PC-3 (cell line): ENCODE data around the gene GJB4. TPM values are rescaled to one million over a fixed set of nuclear protein-coding genes. Genes with fewer than 3 reads are reported as not detected.
"Not testable (repeated sequence)": the region's sequence is repeated elsewhere in the genome, so short reads cannot be mapped to it uniquely, and the experiment has no call there.

ENCODE experiments used
- ATAC-seq: fragments of 200-7000 bp; cut with Tn5 transposase; 2 replicates; pipeline ENCODE4 v1.9.1; 2020; ENCODE audit warnings: mild to moderate bottlenecking, moderate library complexity
- BruUV-seq: library from RNA; stranded (reverse); fragments of 400-500 nt; replicated peaks from 2 replicates; lab custom pipeline; 2021; lab: Mats Ljungman, UMichigan
- CTCF ChIA-PET: fragments of 300-600 bp; sonication (Branson Sonifier 250); formaldehyde crosslinking; loops from one replicate; lab custom pipeline; 2022; ENCODE audit warnings: antibody characterized with exemption; lab: Charles Lee
- POLR2A ChIA-PET: fragments of 300-600 bp; sonication (Branson Sonifier 250); formaldehyde crosslinking; loops from one replicate; lab custom pipeline; 2022; ENCODE audit warnings: antibody characterized with exemption; ENCODE audit not compliant: unreplicated experiment; lab: Charles Lee
- DNase-seq: peaks from one replicate; pipeline ENCODE4 v3.0.0-alpha.2; 2015
- H2AFZ ChIP-seq: fragments of 300-600 bp; sonication (generic); 2 replicates; pipeline ENCODE4 v1.6.0; 2016; ENCODE audit warnings: antibody characterized with exemption, low read length
- H3F3A ChIP-seq: fragments of 300-600 bp; sonication (generic); one replicate; pipeline ENCODE4 v1.6.0; 2017; ENCODE audit warnings: antibody characterized with exemption, low read length, control low read depth, mild to moderate bottlenecking; ENCODE audit not compliant: unreplicated experiment
- H3K27ac ChIP-seq: fragments of 300-600 bp; sonication (generic); 2 replicates; pipeline ENCODE4 v1.5.1; 2016; ENCODE audit warnings: mild to moderate bottlenecking, low read length
- H3K27me3 ChIP-seq: fragments of 300-600 bp; sonication (generic); 2 replicates; pipeline ENCODE4 v1.6.1; 2016; ENCODE audit warnings: low read length, mixed read lengths
- H3K36me3 ChIP-seq: fragments of 300-600 bp; sonication (generic); 2 replicates; pipeline ENCODE4 v1.6.1; 2016; ENCODE audit warnings: low read depth, mixed run types, low read length, mixed read lengths
- H3K4me1 ChIP-seq: fragments of 300-600 bp; sonication (generic); 2 replicates; pipeline ENCODE4 v1.5.1; 2016; ENCODE audit warnings: low read length; ENCODE audit not compliant: insufficient read depth
- H3K4me2 ChIP-seq: fragments of 300-600 bp; sonication (generic); 2 replicates; pipeline ENCODE4 v1.6.0; 2016; ENCODE audit warnings: low read length
- H3K4me3 ChIP-seq: fragments of 300-600 bp; sonication (generic); 2 replicates; pipeline ENCODE4 v1.5.1; 2016; ENCODE audit warnings: mild to moderate bottlenecking, low read length, mixed read lengths
- H3K79me2 ChIP-seq: fragments of 300-600 bp; sonication (generic); 2 replicates; pipeline ENCODE4 v1.6.1; 2017; ENCODE audit warnings: low read length, mixed read lengths
- H3K9ac ChIP-seq: fragments of 300-600 bp; sonication (generic); 2 replicates; pipeline ENCODE4 v1.6.0; 2016; ENCODE audit warnings: mild to moderate bottlenecking, low read length
- H3K9me2 ChIP-seq: fragments of 300-600 bp; sonication (generic); replicated peaks from 2 replicates; pipeline ENCODE4 v1.6.1; 2016; ENCODE audit warnings: mixed run types, low read length, mixed read lengths
- H3K9me3 ChIP-seq: fragments of 300-600 bp; sonication (generic); 2 replicates; pipeline ENCODE4 v1.6.1; 2016; ENCODE audit warnings: low read length, mixed read lengths
- H4K20me1 ChIP-seq: fragments of 300-600 bp; sonication (generic); 2 replicates; pipeline ENCODE4 v1.6.1; 2016; ENCODE audit warnings: low read length, mixed read lengths
- CTCF ChIP-seq: fragments of 300-600 bp; sonication (generic); conservative IDR thresholded peaks from 2 replicates; pipeline ENCODE4 v1.5.1; 2017; ENCODE audit warnings: antibody characterized with exemption, low read depth, mild to moderate bottlenecking, low read length
- EZH2 ChIP-seq: fragments of 300-600 bp; sonication (generic); IDR thresholded peaks from one replicate; pipeline ENCODE4 v1.6.1; 2017; ENCODE audit warnings: antibody characterized with exemption, mild to moderate bottlenecking, low read length; ENCODE audit not compliant: unreplicated experiment
- EZH2phosphoT487 ChIP-seq: fragments of 300-600 bp; sonication (generic); IDR thresholded peaks from 2 replicates; pipeline ENCODE4 v1.6.1; 2018; ENCODE audit warnings: mild to moderate bottlenecking, antibody characterized with exemption, low read length, borderline replicate concordance
- intact Hi-C: fragments of 100-400 bp; cut with micrococcal nuclease; formaldehyde crosslinking; loops from 2 replicates; pipeline ENCODE4 v1.9.0; 2023
- total RNA-seq: library from RNA; depleted of rRNA; stranded (reverse); fragments of >200 nt; gene quantifications from 2 replicates; pipeline ENCODE4 v1.2.3, GENCODE V29; 2014; rRNA removed

GJB4 gene
- total RNA-seq, 1 experiment from 2014 or later = not detected

GRCh38 chr1:34808051-34808810 is 48.7 kb downstream of the GJB4 start:
- Histone ChIP-seq H3K27ac (no peak overlapping the region), H3K9me2 (no peaks in the 10 kb centered on the region), H3K9me3 (no peaks in the 10 kb centered on the region), H3K9ac (no peak overlapping the region), H4K20me1 (no peaks in the 10 kb centered on the region), H2AFZ (no peak overlapping the region), H3K79me2 (no peaks in the 10 kb centered on the region), H3K4me2 (no peak overlapping the region), H3K36me3 (no peaks in the 10 kb centered on the region), H3K27me3 (no peaks in the 10 kb centered on the region), H3F3A (no peaks in the 10 kb centered on the region), H3K4me1 (0 out of 2 replicates have a peak, but pooled peaks cover 7% of the 10 kb centered on the region), H3K4me3 (no peak overlapping the region)
- no peak for TF ChIP-seq EZH2
- no peak for TF ChIP-seq CTCF
- TF ChIP-seq EZH2phosphoT487 = no peak
- no TSS peak for BruUV-seq
- ChIA-PET POLR2A (no interaction called here), CTCF (no interaction called here)
- intact Hi-C loops = no loop called here
- DNase-seq = no peak
- ATAC-seq = no peak

GRCh38 chr1:34810781-34811180 is 51.2 kb downstream of the GJB4 start:
- H3K9me2 ChIP-seq, H3F3A ChIP-seq, H3K9me3 ChIP-seq, H3K27ac ChIP-seq, DNase-seq, intact Hi-C loops, CTCF ChIA-PET, H3K79me2 ChIP-seq, ATAC-seq, BruUV-seq, H4K20me1 ChIP-seq, POLR2A ChIA-PET, H2AFZ ChIP-seq, H3K27me3 ChIP-seq, H3K4me1 ChIP-seq, H3K4me3 ChIP-seq, H3K4me2 ChIP-seq, H3K9ac ChIP-seq, H3K36me3 ChIP-seq: not testable (repeated sequence)

Other genes with a start within 250 kb of the GJB4 start
- 7.2 and 8.1 TPM in 2 replicates for gene GJB5, start 4.7 kb upstream of the GJB4 start, total RNA-seq
- gene GJB3, start 21.5 kb downstream of the GJB4 start, total RNA-seq = 89.9 and 97.9 TPM in 2 replicates
- gene GJA4, start 33.3 kb downstream of the GJB4 start, total RNA-seq = not detected in 2 replicates
- gene SMIM12, start 100.0 kb downstream of the GJB4 start, total RNA-seq = 47.2 and 53.0 TPM in 2 replicates
- gene DLGAP3, start 169.9 kb downstream of the GJB4 start, total RNA-seq = not detected in 2 replicates
- gene TMEM35B, start 225.6 kb downstream of the GJB4 start, total RNA-seq = 10.7 and 10.9 TPM in 2 replicates